HUES6 (cell line): ENCODE measurements around the gene DDX31.

ENCODE experiments used
- H3K27ac ChIP-seq: 2 replicates; pipeline ENCODE4 v1.7.0; 2013; ENCODE audit warnings: low read depth, mild to moderate bottlenecking, low read length, inconsistent platforms
- H3K27me3 ChIP-seq: 2 replicates; pipeline ENCODE4 v1.6.1; 2013; ENCODE audit warnings: low read length; ENCODE audit not compliant: control insufficient read depth, insufficient read depth
- H3K36me3 ChIP-seq: 2 replicates; pipeline ENCODE4 v1.6.1; 2013; ENCODE audit warnings: low read length; ENCODE audit not compliant: control insufficient read depth, insufficient read depth
- H3K4me1 ChIP-seq: 2 replicates; pipeline ENCODE4 v1.6.1; 2013; ENCODE audit warnings: low read length; ENCODE audit not compliant: control insufficient read depth, insufficient read depth
- H3K4me3 ChIP-seq: 2 replicates; pipeline ENCODE4 v1.5.1; 2013; ENCODE audit warnings: low read depth, low read length
- H3K9ac ChIP-seq: one replicate; pipeline ENCODE4 v1.6.1; 2013; ENCODE audit warnings: mild to moderate bottlenecking, low read length
- H3K9me3 ChIP-seq: 2 replicates; pipeline ENCODE4 v1.6.1; 2013; ENCODE audit warnings: low read depth, low read length; ENCODE audit not compliant: control insufficient read depth, insufficient read depth

Gene DDX31

DNA sequence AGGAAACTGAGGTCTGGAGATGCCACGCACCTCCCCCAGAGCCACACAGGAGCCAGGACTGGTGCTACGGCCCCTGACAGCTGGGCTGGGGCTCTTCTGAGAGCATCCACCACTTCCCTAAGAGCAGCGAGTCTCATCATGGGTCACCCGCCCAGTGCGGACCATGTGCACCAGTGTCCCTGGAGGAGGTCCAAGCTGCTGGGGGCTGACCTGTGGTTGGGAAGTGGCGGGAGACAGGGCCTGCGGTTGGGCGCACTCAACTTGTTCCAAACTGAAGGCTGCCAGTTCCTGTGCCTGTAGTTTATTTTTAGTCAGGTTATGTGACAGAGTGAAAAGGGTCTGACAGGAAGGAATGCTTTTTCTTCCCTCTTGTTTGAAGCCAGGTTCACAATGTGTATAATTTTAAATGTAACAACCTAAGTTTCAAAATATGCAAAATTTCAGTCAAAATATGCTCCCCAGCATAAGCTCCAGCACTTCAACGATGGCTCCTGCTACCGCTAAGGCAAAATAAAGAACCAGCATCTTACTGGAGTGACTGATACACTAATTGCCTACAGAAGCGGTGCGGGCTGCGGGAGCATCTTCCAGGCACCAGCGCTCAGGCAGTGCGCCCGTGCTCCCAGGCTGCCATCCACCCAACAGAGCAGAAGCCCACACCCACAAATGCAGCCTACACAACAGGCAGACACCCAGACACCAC lies 72.6 kb downstream of the DDX31 start:
- peaks cover 9% of the 10 kb centered on the region for H3K4me1 ChIP-seq
- peaks cover 15% of the 10 kb centered on the region for H3K27me3 ChIP-seq
- no peak overlapping the region for H3K27ac ChIP-seq
- H3K36me3 ChIP-seq: peaks cover 70% of the 10 kb centered on the region
- H3K9ac ChIP-seq: no peak overlapping the region
- H3K4me3 ChIP-seq: no peak overlapping the region
- no peaks in the 10 kb centered on the region for H3K9me3 ChIP-seq

DNA sequence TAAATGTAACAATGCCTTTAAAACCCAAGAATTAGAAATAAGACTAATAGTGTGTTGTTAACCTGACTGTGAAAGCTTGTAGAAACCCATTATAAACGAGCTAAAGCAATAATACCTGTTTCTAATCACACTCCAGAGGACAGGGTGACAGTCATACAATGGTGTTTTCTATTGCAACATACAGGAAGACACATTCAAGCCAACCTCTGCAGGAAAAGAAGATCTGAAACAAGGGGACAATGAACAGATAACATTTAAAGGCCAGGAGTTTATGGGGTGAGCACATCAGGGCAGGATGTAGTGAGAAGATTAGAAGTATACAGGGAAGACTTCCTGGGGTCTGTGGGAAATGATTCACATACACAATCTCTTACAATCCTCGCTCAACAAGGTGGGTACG lies 73.6 kb downstream of the DDX31 start:
- H3K9ac ChIP-seq: no peak overlapping the region
- H3K9me3 ChIP-seq: no peaks in the 10 kb centered on the region
- H3K4me3 ChIP-seq: no peak overlapping the region
- no peak overlapping the region for H3K27ac ChIP-seq
- peaks cover 60% of the 10 kb centered on the region for H3K36me3 ChIP-seq
- peaks cover 25% of the 10 kb centered on the region for H3K27me3 ChIP-seq
- H3K4me1 ChIP-seq: peaks cover 19% of the 10 kb centered on the region

DNA sequence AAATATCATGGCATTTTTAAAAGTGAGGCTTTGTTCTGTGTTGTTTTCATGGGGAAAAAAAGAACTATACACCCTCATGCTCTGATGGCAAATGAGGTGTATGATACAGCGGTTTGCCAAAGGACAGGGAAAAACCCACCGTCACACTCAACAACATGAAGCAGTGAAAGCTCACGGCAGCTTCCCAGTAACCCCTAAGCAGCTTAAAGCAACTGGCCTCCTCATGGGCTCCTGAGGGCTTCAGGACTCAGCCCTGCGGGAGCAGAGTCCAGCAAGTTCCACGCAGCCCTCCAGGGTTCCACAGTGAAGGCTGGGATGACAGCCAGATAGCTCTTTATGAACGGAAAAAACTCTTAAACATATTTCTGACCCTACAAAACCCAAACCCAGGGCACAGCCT lies 74.5 kb downstream of the DDX31 start:
- H3K9me3 ChIP-seq: no peaks in the 10 kb centered on the region
- peaks cover 51% of the 10 kb centered on the region for H3K36me3 ChIP-seq
- no peak overlapping the region for H3K27ac ChIP-seq
- H3K27me3 ChIP-seq: peaks cover 34% of the 10 kb centered on the region
- no peak overlapping the region for H3K9ac ChIP-seq
- peaks cover 25% of the 10 kb centered on the region for H3K4me1 ChIP-seq
- H3K4me3 ChIP-seq: no peak overlapping the region

DNA sequence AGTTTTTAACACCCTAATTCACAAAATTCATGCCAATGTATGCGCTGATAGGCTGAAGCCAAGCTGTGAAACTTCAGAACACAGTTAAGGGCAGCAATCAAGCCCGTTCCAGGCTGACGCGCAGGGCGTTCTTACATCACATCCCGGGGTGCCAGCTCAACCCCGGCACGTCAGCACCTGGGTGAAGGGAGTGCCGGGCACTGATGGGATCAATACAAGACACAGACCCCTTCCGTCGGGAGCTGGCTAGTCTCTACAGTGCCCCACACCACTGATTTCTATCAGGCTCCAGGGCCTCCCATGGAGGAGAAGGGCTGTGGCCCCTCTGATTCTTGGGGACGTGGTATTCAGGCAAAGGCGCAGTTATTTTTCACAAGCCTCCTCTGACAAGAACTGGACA lies 75.4 kb downstream of the DDX31 start:
- no peak overlapping the region for H3K27ac ChIP-seq

DNA sequence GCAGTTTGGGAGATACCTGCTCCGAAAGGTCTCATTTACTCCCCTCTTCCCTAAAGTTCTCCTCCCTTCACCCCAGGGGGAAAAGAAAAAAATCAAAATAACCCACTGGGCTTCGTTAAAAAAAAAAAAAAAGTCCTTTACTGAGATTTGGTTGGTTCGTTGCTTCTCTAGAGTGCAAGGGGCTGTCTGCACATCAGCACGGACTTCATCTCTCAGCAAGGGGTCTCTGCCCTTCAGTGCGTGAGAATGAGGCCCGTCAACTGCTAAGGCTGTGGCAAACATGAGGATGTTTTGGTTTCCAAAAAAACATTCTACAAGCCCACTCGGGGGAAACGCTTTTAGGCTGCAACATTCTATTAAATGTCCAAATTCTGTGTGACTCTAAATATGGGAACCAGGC lies 77.3 kb downstream of the DDX31 start:
- Histone ChIP-seq H3K36me3 (peaks cover 32% of the 10 kb centered on the region), H3K4me1 (peaks cover 27% of the 10 kb centered on the region), H3K27ac (no peak overlapping the region), H3K4me3 (peak overlapping the region; percentile 47; the same call in 1 of the 2 replicates), H3K9me3 (no peaks in the 10 kb centered on the region), H3K9ac (no peak overlapping the region), H3K27me3 (peaks cover 63% of the 10 kb centered on the region)

More for the DNA sequence above, 75.4 kb downstream of the DDX31 start:
- H3K27me3 ChIP-seq: peaks cover 43% of the 10 kb centered on the region
- H3K9me3 ChIP-seq: no peaks in the 10 kb centered on the region
- peaks cover 25% of the 10 kb centered on the region for H3K4me1 ChIP-seq
- H3K36me3 ChIP-seq: peaks cover 43% of the 10 kb centered on the region
- H3K9ac ChIP-seq: no peak overlapping the region
- no peak overlapping the region for H3K4me3 ChIP-seq

DNA sequence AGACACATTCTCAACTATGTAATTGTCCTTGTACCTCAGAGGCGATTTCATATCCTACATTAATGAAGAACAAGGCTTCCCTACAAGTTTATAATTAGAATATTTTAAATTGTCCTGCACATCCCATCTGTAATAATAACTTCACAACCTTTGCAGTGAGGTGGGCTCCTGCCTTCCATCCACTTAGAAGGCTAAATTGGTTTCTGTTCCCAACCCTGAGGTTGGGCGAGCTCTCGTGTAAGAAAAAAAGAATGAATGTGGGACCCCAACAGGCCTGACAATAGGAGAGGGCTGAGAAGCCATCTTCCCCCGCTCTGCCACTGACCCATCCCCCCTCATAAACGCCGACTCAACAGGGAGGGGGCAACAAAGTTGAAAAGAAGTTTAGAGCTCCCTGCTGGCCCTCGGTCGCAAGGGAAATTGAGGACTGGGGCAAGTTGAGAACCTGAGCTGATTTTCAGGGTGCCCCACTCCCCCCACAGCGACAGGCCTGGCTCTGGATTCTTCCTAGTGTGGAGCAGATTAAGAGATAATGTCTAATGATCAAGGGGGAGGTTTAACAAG lies 78.0 kb downstream of the DDX31 start:
- no peaks in the 10 kb centered on the region for H3K9me3 ChIP-seq
- H3K4me1 ChIP-seq: peaks cover 30% of the 10 kb centered on the region
- H3K27me3 ChIP-seq: peaks cover 69% of the 10 kb centered on the region
- peak overlapping the region; percentile 47 for H3K4me3 ChIP-seq
- no peak overlapping the region for H3K9ac ChIP-seq
- H3K36me3 ChIP-seq: peaks cover 26% of the 10 kb centered on the region
- H3K27ac ChIP-seq: no peak overlapping the region

DNA sequence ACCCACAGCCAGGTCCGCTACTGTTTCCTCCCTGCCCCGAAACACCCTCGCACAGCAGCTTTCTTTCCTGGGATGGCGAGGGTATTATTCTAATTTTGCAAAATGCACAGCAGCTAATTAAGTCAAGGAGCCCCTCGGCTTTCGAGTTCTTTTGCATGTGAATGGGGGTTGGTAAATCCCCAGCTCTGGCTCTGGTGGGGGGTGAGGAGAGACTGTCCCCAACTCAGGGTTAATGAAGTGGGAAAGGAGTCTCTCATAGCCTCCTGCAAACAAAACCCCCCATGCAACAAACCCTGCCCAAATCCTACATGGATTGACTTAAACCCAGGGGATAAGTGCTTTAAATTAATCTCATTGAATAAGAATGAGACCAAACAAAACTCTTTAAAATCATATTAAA lies 78.5 kb downstream of the DDX31 start:
- H3K4me3 ChIP-seq: peak overlapping the region; percentile 47
- H3K9me3 ChIP-seq: no peaks in the 10 kb centered on the region
- peaks cover 75% of the 10 kb centered on the region for H3K27me3 ChIP-seq
- no peak overlapping the region for H3K27ac ChIP-seq
- H3K9ac ChIP-seq: no peak overlapping the region
- peaks cover 35% of the 10 kb centered on the region for H3K4me1 ChIP-seq
- H3K36me3 ChIP-seq: peaks cover 21% of the 10 kb centered on the region

DNA sequence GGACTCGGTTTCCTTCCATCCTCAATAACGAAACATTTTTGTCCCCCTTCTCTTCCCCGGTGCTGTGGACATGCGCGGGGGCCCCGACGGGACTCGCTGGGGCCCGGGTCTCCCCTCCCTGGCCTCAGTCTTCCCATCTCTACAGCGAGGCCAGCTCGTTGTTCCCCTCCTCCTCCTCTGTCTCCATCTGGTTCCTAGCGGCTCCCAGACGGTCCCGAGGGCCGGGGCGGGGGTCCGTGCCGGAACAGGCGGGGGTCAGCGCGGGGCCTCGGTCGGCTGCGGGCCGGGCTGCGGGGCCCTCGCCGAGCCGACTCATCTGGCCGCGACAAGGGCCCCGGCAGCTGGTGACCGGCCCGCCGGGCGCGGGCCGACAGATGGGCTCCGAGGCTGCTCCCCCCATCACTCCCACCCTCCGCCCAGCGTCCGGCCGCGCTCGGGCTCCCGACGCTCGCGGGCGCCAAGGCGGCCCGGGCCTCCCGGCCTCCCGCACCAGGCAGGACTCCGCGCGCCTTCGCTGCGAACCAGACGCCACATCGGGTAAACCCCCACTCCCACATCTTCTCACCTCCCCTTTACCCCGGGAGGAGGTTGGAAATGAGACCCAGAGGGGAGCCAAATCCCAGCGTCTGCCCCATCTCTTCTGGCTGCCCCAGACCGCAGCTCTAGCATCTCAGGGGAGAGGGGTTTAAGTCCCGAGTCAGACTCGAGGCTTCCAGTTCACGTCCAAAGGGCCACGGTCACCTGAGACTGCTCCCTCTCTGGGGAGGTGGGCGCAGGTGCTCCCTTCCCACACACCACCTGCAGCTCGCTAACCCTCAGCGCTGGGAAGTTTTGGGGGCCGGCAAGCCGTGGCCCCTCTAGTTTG lies 79.2 kb downstream of the DDX31 start:
- peaks cover 16% of the 10 kb centered on the region for H3K36me3 ChIP-seq
- H3K4me3 ChIP-seq: peak overlapping the region; percentile 47
- H3K27ac ChIP-seq: no peak overlapping the region
- peaks cover 82% of the 10 kb centered on the region for H3K27me3 ChIP-seq
- H3K4me1 ChIP-seq: peaks cover 42% of the 10 kb centered on the region
- H3K9ac ChIP-seq: no peak overlapping the region
- H3K9me3 ChIP-seq: no peaks in the 10 kb centered on the region

DNA sequence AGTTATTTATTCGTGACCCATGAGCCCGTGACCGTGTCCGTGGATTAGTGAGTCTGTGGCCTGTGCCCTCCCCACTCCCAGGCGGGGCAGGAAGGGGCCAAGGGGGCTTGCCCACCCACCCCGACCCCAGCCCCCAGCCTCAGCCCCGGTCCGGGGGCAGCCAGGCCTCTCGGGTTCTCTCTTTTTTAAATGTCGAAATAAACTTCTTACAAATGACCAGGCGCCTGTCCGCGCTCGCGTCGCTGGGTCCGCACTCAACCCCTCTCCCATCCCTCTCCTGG lies 79.8 kb downstream of the DDX31 start:
- H3K4me1 ChIP-seq: peaks cover 48% of the 10 kb centered on the region
- H3K27ac ChIP-seq: no peak overlapping the region
- no peak overlapping the region for H3K9ac ChIP-seq
- H3K9me3 ChIP-seq: no peaks in the 10 kb centered on the region
- H3K36me3 ChIP-seq: peaks cover 11% of the 10 kb centered on the region
- H3K4me3 ChIP-seq: peak overlapping the region; percentile 47
- peaks cover 87% of the 10 kb centered on the region for H3K27me3 ChIP-seq

DNA sequence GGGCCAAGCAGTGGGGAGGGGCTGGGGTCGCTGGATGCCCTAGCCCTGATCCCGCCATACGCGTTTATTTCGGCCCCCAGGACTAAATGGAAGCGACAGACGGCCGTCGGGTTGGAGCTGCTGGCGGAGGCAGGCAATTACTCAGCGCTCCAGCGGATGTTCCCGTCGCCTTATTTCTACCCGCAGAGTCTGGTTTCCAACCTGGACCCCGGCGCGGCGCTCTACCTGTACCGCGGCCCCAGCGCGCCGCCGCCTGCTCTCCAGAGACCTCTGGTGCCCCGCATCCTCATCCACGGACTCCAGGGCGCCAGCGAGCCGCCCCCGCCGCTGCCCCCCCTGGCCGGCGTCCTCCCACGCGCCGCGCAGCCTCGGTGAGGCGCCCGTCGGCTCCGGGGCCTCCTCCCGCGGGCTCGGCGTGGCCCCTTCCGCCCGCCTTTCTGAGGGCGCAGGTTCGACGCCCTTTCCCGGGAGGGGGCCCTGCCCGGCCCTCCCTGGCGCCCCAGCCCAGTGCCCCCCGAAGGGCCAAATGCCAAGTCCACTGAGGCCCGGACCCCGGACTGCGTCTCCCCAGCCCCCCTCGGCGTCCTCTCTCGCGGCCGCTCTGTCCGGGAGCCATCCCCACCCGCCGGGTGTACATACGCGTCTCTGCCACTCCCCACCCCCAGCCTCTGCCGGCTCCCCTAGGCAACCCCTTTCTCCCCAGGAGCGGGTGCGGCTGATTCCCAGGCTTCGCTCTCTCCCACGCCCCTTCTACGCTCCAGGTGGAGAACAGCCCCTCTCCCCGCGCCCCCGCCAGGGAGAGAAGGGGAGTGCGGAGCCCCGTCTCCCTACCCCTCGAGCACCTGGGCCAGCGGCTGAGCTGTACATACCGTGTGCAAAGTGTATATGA lies 80.4 kb downstream of the DDX31 start:
- Histone ChIP-seq H3K27ac (no peak overlapping the region), H3K27me3 (peaks cover 93% of the 10 kb centered on the region), H3K9me3 (no peaks in the 10 kb centered on the region), H3K9ac (no peak overlapping the region), H3K36me3 (peaks cover 5% of the 10 kb centered on the region; the same call in 1 of the 2 replicates), H3K4me3 (peak overlapping the region; percentile 27; the same call in 1 of the 2 replicates), H3K4me1 (peaks cover 54% of the 10 kb centered on the region)
